GM18505 (cell line): ENCODE data around the gene NDST3.

ENCODE experiments used
- ATAC-seq: cut with Tn5 transposase; IDR thresholded peaks from one replicate; pipeline ENCODE4 v1.9.1; 2021; ENCODE audit not compliant: unreplicated experiment
- POLR2A ChIP-seq: IDR thresholded peaks from 4 replicates; pipeline ENCODE4 v1.6.1; 2011; ENCODE audit warnings: borderline replicate concordance; ENCODE audit not compliant: insufficient read depth, insufficient read length; ENCODE audit errors: extremely low read depth

The NDST3 gene

GRCh38 chr4:118276580-118276979 lies 242.3 kb downstream of the NDST3 start:
- TF ChIP-seq POLR2A: no peak
- no peak for ATAC-seq

- TF ChIP-seq POLR2A: no peak
- no peak for ATAC-seq
These were observed 243.0 kb downstream of the NDST3 start for GRCh38 chr4:118277243-118277642.

GRCh38 chr4:118278473-118279274 lies 244.4 kb downstream of the NDST3 start:
- TF ChIP-seq POLR2A: peak; percentile 99

GRCh38 chr4:118279328-118279727 lies 245.0 kb downstream of the NDST3 start:
- TF ChIP-seq POLR2A: no peak
- no peak for ATAC-seq

More at GRCh38 chr4:118278473-118279274, 244.4 kb downstream of the NDST3 start:
- peak; percentile 88 for ATAC-seq

- ATAC-seq: no peak
- no peak for TF ChIP-seq POLR2A
These were observed 245.7 kb downstream of the NDST3 start for GRCh38 chr4:118279920-118280432.

- TF ChIP-seq POLR2A: peak; percentile 42
- peak; percentile 17 for ATAC-seq
These were observed 246.4 kb downstream of the NDST3 start for GRCh38 chr4:118280501-118281218.

GRCh38 chr4:118281611-118282442 lies 247.5 kb downstream of the NDST3 start:
- ATAC-seq: no peak
- peak; percentile 60 for TF ChIP-seq POLR2A

- TF ChIP-seq POLR2A: no peak
- no peak for ATAC-seq
These were observed 248.4 kb downstream of the NDST3 start for GRCh38 chr4:118282692-118283091.

GRCh38 chr4:118284169-118284568 lies 249.9 kb downstream of the NDST3 start:
- TF ChIP-seq POLR2A: no peak
- ATAC-seq: peak; percentile 62

GRCh38 chr4:118285931-118286330 lies 251.6 kb downstream of the NDST3 start:
- no peak for ATAC-seq
- no peak for TF ChIP-seq POLR2A

- no peak for ATAC-seq
- TF ChIP-seq POLR2A: no peak
These were observed 252.4 kb downstream of the NDST3 start for GRCh38 chr4:118286685-118287084.

- no peak for TF ChIP-seq POLR2A
- ATAC-seq: no peak
These were observed 253.6 kb downstream of the NDST3 start for GRCh38 chr4:118287711-118288451.

GRCh38 chr4:118289794-118290193 lies 255.5 kb downstream of the NDST3 start:
- no peak for TF ChIP-seq POLR2A
- ATAC-seq: no peak

- no peak for ATAC-seq
- TF ChIP-seq POLR2A: no peak
These were observed 256.7 kb downstream of the NDST3 start for GRCh38 chr4:118290951-118291350.
